Measurements from ENCODE around the gene CCM2.
A peak's percentile ranks its signal among the peaks of the same experiment; 100 is the strongest.

Gene CCM2

DNA sequence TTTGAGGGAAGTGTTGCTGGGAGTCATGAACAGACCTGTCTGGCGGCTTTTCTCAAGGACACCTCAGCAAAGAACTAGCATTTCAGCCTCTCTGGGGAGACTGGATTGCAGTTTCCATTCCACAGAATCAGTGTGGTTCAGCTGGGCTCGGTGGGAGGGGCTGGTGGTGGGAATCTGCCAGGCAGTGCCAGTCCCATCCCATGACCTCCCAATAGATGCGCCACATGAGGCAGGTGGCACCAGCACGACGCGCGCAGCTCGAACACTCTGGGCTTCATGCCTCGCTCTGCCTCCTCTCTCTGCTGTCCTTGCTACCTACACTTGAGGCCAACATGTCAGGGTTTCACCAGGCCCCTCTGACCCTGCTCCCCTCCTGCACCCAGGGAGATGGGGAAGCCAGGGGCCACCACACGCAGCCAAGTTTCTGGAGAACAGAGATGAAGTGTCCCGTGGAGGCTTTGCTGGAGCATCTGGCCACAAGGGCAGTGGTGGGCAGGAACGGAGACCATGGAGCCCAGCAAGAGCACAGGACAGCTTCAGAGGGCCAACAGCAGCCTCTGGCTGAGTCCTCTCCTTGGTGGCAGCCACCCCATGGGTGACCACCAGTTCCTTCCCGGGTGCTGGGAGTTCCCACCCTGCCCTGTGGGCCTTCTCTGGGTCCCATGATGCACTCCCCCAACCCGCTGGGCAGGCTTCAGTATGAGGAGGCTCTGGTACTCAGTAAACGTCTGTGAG lies 86.5 kb downstream of the CCM2 start:
- no peak for DNase-seq

DNA sequence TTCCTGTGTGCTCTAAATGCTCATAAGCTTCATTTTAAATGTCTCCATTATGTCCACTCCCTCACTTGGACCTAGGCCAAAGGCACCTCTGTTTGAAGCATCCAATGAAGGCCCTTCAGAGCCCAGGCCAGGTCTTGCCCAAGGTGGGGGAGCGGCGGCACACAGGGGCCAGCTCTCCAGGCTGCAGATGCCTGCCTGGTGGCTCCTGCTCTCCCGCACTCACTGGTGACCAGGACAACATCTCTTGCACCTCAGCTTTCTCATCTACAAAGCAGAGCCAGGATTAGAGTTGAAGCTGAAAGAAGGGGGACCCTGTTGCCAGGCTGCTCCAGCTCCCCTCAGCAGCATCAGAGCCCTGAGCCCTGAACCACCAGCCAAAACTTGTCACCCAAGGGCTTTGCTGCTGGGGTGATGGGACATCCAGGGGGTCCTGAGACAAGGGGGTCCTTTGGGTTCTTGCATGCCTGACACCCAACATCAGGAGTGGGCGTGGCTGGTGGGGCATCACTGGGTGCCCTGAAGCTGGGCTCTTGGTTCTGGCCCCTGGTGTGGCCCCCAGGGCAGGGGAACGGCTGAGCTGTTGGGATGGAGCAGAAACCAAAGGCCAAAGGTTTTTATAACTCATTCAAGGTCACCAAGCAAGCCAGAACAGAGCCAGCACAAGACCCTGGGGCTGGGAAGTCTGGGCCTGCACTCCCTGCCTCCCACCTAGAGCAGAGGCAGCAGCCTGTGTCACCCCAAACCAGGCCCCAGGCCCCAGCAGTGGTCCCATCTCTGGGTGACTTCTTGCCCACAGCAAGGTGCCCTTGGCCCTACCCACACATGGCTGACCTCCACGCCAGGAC lies 87.5 kb downstream of the CCM2 start:
- no peak for DNase-seq

DNA sequence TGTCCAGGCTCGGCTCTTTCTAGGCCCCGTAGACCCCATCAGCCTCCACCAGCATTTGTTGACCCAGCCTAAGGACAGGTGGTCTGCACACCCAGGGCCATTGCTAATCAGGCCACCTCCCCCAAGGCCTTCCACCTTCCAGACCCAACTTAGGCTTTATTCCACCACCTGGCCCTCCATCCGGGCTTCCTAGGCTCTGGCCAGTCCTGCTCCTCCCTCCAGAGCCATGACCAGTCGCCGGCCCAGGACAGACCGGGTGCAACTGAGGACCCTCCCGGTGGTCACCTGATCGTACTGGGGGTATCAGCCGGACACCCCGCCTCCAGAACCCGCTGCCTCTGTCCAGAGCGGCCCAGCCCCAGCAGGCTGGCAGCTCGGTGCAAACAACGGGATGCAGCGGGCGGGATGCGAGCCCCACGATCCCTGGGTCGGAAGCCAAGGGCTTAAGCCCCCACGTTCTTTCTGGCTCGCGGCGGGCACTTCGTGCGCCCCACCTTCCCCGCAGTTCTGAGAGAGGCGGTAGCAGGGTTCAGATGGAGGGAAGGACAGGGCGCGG lies 88.2 kb downstream of the CCM2 start:
- no peak for DNase-seq

DNA sequence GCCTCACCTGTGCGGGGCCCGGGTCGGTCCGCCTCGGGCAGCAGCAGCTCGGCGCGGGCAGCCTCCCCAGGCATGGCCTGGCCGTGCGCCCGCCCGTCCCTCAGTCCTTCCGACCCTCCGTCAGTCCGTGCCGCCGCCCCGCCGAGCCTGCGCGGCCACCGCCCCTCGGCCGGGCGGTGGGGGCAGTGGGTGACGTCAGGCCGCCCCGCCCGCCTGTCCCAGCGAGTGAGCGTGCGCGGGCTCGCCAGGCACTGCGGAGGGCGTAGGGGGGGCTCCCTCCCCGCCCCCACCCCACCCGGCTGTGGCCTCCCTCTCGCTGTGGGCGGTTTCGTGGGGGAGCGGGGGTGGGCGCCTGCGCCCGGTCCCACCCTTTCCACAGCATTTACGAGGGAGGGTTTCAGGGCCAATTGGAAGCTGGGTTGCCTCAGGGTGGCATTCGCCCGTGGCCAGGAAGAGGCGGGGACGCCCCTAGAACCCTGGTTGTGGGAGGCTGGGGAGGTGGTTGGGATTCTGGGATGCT lies 88.9 kb downstream of the CCM2 start, which contains the start of gene NACAD:
Gene NACAD (minus strand): TSS at position 149 of the 520 bp plus-strand sequence. CDS start 75 bp downstream, at position 74.
- DNase-seq: no peak

DNA sequence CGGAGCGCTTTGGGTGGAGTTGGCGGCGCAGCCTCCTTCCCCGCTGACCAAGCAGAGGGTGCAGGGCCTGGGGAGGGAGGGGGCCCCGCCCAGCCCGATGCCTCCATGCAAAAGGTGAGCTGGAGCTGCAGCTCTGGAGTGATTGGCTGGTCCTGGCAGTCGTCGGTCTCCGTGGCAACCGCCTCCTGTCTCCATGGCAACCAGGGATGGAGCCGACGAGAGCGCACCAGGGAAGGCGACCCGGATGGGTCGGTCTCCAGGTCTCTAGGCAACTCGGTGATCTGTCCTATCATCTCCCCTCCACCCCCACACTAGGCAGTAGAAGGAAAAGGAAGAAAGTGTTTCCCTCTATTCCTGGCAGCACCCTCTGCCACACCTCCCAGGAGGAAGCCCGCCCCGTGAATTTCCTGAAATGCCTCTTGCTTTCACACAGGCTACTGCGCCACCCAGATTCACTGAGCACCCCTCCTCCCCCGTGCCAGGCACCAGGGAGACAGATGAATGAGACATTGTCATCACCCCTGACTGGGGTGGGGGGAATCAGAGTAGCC lies 89.4 kb downstream of the CCM2 start:
- DNase-seq: peak; percentile 66

DNA sequence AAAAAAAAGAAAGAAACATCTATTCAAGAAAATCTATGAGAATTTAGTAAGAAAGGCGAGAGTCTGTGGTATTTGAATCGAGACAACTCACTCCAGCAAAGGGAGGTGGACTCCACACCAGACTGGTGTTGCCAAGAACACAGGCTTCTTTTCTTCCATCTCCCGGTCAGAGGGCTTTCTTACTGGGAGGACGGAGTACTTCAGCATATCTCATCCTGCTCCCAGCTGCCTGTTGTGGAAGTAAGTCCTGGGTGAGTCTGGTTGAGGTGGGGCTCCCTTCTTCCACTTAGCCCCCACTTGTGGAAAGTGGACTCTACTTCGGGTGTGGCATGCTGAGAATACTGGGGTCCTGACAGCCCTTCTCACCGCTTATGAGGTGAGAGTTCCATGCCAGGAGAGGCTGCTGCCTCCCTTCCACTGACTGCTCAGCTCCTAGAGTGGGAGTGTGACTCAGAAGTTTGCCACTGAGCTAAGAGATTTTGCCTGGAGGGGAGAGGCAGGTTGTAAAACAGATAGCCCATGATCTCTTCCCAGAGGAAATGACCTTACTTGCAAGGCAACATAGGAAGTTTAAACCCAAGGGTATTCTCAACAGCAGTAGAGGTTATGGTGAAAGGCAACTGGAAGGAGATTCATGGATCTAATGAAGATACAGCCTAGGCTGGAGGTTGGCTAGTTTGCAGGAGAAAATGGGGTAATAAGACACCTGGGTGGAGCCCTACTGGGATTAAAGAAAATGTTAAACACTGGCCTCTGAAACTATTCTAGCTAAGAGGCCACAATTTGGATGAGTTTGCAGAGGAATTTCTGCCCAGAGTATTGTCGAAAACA lies 92.3 kb downstream of the CCM2 start:
- no peak for DNase-seq

DNA sequence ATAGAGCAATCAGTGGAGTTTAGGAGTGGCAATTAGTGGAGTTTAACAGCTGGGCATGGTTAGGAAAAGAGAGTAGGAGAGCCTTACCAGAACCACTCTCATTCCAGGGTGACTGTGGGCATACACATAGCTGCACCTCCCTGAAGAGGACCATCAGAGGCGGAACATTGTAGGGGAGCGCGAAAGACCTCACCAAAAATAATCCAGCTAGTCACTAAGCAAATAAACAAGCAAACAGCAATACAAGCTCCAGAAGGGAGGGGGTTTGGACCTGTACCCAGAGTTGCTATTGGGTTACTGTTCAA lies 92.9 kb downstream of the CCM2 start:
- DNase-seq: no peak

DNA sequence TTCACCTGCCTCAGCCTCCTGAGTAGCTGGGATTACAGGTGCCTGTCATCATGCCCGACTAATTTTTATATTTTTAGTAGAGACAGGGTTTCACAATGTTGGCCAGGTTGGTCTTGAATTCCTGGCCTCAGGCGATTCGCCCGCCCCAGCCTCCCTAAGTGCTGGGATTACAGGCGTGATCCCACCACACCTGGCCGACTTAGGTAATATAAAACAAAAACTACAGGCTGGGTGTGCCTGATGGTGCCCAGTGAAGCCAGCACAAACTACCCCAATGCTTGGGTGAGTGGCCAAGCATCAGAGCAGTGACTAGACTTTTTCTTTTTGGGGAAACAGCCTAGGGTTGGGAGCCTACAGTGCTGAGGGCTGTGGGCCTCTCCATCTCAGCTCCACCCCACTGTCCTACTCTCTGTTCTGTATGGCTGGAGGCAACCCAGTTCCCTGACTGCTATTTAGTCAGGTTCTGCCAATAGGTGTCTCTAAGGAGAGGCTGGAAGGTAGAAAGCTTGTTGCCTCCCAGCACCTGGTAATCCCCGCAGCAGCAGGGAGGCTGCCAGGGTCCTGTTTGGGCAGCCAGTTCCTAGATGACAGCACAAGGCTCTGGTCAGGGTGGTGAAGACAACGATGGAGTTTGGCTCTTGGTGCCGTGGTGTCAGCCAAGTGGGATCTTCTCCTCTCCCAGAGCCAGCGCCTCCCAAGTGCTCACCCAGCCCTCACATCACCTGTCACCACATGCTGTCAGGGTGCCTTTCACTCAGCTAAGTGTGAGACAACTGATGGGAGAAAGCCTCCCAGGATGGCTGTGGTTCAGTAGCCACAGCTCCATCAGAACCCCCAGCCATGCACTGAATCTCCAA lies 99.2 kb downstream of the CCM2 start:
- DNase-seq: no peak

DNA sequence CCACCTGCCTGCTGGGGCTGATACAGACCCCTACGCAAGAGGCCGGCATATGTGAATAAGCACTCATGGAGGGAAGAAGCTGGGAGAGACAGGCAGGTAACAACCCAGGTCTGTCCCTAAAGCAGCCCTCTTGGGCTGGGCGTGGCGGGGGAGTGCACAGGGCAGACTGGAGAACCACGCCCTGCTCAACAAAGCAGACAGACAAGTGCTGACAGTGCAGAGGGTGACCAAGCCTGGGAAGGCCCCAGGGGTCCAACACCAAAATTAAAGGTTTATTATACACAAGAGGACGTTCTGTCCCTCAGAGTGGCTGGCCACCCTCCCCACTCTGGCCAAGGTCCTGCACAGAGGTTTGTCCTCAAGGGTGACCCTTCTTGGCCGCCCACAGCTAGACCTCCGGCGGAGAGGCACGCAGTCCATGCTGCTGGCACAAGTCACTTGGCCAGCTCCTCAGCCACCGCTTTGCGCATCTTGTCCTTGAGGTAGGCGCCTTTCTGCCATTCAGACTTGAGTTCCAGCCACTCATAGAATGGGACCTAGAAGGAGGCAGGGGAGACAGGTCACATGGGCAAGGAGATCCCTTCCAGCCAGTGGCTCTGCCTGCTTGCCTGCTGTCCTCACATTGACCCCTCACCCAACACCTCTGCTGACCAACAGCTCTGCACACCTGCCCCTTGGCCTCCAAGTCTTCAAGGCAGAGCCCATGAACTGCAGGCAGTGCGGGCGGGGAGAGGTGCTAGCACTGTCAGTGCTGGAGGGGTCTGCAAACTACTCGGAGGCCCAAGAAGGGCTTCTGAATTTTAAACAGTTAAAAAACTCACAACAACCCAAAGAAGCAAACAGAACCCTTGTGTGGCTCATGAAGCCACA lies 100.1 kb downstream of the CCM2 start:
- DNase-seq: no peak

DNA sequence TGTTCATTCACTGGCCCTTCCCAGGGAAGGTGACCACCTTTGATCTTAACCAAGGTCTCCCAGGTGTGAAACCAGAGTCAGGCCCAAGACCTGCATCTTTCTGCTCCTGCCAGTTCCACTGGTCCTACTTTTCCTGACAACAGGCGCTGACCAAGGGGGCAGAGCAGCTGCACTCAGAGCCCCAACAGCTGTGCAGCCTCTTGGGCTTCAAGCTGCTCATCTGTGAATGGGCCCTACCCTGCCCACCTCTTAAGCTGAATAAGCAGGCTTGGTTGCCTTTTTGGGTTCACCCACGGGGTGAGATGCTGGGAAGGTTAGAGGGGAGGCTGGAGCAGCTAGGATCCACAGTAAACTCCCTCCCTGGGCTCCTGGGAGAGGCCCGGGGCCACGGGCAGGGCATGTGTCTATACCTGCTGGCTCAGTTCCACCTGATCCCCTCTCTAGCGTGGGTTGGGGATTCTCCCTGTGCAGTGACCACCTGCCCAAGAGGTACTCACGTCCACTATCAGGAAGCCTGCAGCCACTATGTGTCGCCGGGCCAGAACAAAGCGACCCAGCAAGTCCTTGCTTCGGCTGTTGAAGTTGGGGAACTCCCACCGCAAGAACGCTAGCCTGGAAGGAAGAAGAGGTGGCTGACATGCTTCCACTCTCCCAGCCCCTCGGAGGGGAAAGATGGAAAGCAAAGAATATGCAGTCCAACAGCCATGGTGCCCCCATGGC lies 100.9 kb downstream of the CCM2 start:
- no peak for DNase-seq

DNA sequence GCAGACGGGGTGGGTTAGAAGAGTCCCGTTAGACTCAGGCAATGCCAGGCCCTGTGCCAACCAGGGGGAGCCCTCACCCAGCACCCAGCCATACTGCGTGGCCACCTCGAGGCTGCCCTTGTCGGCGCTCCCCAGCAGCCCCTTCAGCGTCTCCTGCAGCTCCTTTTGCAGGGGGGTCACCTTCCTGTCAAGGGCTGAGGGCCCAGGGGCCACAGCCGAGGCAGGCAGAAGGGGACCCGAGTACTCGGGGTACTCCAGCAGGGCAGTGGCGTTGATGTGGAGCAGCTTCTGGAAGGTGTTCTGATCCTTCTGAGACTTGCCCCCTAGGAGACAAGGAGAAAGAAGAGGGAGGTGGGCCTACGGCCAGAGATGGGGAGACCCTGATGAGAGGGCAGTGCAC lies 101.7 kb downstream of the CCM2 start:
- no peak for DNase-seq

DNA sequence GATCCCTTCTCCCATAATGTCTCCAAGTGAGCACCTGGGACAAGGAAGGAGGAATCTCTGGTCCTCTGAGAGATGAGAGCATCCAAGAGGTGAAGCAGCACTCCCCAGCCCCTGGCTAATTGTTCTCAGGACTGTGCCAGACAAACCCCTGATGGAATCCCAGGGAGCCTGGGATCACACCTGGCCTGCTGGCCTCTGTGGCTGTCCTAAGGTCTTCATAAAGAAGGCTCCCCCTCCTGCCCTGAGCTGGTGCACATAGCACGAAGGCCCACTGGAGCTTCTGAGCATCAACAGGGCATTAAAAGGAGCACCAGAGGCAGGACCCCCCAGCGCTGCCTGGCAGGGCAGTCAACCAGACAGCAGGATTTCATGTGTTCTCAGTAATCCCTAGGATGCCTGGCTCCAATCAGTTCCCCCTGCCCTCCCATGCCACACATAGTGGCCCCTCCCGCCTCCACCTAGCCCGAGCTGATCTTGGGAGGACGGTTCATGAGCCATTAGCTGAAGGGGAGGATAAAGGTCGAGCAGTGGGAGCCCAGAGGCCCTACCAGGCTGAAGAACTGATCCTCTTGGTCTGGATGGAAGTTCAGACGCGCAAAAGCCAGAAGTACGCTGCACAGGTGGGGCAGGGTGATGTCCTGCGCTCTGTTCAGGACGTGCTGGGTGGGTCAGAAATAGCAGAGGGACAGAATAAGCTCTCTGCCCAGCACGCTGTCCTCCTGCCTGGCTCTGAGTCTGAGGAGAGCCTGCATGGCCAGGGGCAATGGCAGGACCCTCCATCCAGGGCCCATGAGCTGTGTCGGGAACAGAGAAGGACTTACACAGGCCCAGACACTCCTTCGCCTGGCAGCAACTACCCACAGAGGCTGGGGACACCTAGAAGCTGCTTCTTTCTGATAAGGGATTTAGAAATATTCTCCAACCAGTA lies 103.0 kb downstream of the CCM2 start:
- no peak for DNase-seq

DNA sequence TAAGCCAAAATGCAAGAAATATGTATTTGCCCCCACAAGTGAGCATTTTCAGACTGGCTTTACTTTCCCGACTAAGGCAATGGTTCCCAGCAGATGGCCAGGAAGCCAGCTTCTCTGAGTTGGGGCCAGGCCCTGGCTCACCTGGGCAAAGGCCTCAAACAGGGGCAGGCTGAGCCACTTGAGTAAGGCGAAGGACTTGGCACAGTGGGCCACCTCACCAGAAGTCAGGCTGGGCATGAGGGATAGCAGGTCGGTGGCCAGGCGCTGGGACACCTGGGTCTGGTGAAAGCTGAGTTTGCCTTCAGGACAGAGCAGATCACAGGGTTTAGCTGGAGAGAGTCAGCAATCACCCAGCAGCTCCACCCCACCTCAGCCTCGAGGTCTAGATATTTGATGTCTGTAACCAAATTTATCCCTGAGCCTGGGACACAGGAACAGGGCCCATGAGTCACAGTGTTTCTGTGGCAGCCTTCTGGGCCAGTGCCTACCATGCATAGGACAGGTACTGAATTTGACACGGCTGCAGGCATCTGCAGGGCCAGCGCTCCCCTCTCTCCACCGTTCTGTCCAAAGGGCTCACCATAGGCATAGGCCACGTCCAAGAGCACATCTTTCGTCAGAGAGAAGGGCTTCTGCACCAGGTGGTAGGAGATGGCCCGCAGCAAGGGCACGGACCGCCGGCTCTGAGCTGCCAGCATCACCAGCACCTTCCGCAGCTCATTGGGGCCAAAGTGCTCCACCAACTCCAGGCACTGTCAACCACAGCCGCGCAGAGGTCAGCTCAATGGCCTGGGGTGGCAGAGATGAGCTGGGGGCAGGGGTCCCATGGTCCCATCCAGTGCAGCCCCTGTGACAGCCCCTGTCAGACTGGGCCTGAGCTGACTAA lies 104.2 kb downstream of the CCM2 start:
- no peak for DNase-seq

DNA sequence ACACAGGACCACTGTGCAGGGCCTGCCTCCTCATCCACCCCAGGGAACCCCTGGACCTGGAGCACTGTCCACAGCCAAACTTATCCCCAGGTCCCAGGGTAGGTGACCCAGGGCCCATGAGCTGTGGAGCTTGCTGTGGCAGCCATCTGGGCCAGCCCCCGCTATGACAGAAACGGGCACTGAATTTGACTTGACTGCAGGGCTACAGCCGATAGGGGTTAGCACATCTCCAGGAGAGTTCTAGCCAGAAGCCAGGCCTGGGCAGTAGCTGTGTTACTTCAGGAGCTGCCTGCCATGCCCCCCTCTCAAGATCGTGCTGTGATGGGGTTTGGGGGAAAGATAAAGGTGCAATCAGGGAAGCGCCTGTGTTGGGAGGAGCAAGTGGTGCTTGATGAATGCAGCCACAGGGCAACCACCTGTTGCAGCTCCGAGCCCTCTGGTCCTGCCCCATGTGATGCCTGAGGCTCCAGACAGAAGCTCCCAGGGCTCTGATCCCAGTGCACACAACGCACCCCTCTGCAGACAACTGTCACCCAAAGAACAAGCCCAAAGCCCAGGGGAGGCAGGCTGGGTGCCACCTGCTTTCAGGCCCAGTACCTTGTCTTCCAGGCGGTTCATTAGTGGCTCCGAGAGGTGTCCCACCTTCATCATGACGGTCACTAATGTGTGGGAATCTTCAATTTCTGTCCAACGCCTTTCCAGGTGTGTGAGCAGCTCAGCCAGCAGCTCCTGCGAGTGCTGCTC lies 105.0 kb downstream of the CCM2 start:
- no peak for DNase-seq

DNA sequence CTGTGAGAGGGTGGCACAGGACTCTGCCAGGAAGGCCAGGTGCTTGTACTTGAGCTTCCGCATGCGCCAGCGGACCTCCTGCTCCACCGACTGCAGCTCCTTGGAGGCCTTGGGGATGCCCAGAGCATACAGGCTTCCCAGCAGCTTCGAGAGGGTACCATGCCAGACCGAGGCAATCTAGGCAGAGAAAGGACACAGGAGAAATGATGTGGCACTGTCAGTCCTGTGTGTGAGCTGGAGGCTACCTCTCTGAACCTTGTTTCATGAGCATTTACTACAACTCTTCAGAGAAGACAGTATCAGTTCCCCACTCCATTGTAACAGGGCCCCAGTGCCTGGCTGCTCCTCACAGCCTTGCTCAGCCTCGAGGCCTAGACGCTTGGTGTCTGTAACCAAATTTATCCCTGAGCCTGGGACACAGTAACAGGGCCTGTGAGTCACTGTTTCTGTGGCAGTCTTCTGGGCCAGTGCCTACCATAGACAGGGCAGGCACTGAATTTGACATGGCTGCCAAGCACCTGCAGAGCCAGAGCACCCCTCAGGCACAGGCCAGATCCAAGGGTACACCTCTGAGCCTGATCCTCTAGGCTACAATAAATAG lies 105.7 kb downstream of the CCM2 start:
- DNase-seq: no peak

DNA sequence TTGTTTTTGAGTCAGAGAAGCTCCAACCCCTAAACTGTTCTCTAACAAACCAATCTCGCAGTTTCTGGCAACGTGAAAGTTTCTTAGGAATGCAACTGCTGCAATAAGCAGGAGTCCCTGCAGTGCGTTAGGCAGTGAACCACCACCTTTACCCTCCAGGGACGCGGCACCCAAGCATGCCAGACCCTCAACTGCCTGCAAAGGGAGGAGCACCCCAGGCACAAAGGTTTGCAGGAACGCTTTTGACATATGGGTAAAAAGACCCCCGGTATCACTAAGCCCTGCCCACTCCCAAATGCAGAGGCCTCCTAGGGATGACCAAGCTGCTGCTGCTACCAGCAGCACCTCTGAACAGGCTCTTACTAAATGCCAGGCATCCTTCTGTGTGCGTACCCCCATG lies 106.8 kb downstream of the CCM2 start:
- no peak for DNase-seq

DNA sequence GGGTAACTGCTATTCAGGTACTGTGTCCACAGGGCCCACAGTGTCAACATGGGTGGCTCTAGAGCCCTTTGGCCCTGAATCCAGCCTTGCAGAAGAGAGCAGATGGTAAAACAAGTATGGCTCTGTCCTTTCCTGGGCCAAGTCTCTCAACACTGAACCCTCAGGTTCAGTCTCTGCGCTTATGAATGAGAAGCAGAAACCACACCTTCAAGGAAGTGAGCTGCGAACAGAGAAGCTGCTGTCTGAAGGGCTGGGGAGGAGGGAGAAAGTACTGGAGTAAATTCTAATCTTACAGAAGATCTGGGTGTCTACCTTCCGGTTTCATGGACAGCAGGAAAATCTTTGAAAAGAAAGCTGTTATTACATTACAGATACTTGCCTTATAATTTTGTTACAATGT lies 107.4 kb downstream of the CCM2 start:
- DNase-seq: no peak
